GM19324 (cell line): ENCODE measurements around the gene SIRT6.
"Not testable (repeated sequence)": the region's sequence is repeated elsewhere in the genome, so short reads cannot be mapped to it uniquely, and the experiment has no call there.

Source experiments
- ATAC-seq: cut with Tn5 transposase; IDR thresholded peaks from one replicate; pipeline ENCODE4 v1.9.1; 2021; ENCODE audit warnings: mild to moderate bottlenecking, moderate library complexity; ENCODE audit not compliant: unreplicated experiment, low FRiP score

The SIRT6 gene

GRCh38 chr19:4182084-4182810 is at the start of gene SIRT6, which contains the start of gene ANKRD24:
Gene SIRT6, minus strand, starts transcription at chr19:4182563. Its CDS starts 24 bp downstream, at chr19:4182539.
Gene ANKRD24, plus strand, starts transcription at chr19:4182689. Its CDS starts 3,737 bp downstream, at chr19:4186426.
- ATAC-seq, result peak; percentile 86

- ATAC-seq, result not testable (repeated sequence)
Observed at GRCh38 chr19:4232139-4232538, 49.8 kb upstream of the SIRT6 start.

- not testable (repeated sequence) for ATAC-seq
Observed at GRCh38 chr19:4231521-4231920, 49.2 kb upstream of the SIRT6 start.

GRCh38 chr19:4230237-4230636 is 47.9 kb upstream of the SIRT6 start:
- ATAC-seq, result not testable (repeated sequence)

GRCh38 chr19:4229179-4229931 is 47.0 kb upstream of the SIRT6 start, which contains the start of gene EBI3:
Gene EBI3, plus strand, starts transcription at chr19:4229523. Its CDS starts 28 bp downstream, at chr19:4229551.
- ATAC-seq, result no peak

- no peak for ATAC-seq
Observed at GRCh38 chr19:4228765-4229178, 46.4 kb upstream of the SIRT6 start.

GRCh38 chr19:4227771-4228170 is 45.4 kb upstream of the SIRT6 start:
- ATAC-seq, result no peak

- ATAC-seq, result no peak
Observed at GRCh38 chr19:4225885-4226284, 43.5 kb upstream of the SIRT6 start.

- ATAC-seq, result no peak
Observed at GRCh38 chr19:4224470-4224869, 42.1 kb upstream of the SIRT6 start.

GRCh38 chr19:4220188-4220587 is 37.8 kb upstream of the SIRT6 start:
- ATAC-seq, result no peak

- ATAC-seq, result not testable (repeated sequence)
Observed at GRCh38 chr19:4218523-4218922, 36.2 kb upstream of the SIRT6 start.

GRCh38 chr19:4217429-4218264 is 35.3 kb upstream of the SIRT6 start:
- ATAC-seq, result no peak

GRCh38 chr19:4216846-4217245 is 34.5 kb upstream of the SIRT6 start:
- ATAC-seq, result no peak

GRCh38 chr19:4215807-4216206 is 33.4 kb upstream of the SIRT6 start:
- ATAC-seq, result no peak

GRCh38 chr19:4213116-4213515 is 30.8 kb upstream of the SIRT6 start:
- no peak for ATAC-seq

GRCh38 chr19:4210166-4210731 is 27.9 kb upstream of the SIRT6 start:
- no peak for ATAC-seq

- ATAC-seq, result no peak
Observed at GRCh38 chr19:4208385-4209094, 26.2 kb upstream of the SIRT6 start.

GRCh38 chr19:4206818-4207484 is 24.6 kb upstream of the SIRT6 start:
- no peak for ATAC-seq

- no peak for ATAC-seq
Observed at GRCh38 chr19:4201798-4202197, 19.4 kb upstream of the SIRT6 start.
